Measurements from ENCODE around the gene HPSE2. TPM values are rescaled to one million over a fixed set of nuclear protein-coding genes. Genes with fewer than 3 reads are reported as not detected.

The HPSE2 gene
- total RNA-seq, 1 experiment from 2014 or later: 0.20 TPM

DNA sequence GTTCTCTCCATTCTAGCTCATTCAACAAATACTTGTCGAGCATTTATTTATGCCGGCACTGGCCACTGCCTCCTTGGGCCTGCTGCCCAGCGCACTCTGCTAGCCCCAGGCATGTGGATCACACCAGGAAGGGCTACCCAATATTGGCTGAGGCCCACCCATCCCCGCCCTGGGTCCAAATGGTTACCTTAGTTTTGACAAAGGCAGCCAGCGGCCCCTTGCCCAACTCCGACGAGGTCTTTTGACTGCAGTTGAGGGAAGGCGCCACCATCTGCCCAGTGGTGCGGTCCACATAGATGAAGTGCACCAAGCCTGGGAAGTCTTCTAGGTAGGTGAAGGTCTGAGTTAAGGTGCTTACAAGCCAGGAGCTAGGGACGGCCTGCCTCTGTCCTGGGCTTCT is 813.5 kb downstream of the HPSE2 start:
- Histone ChIP-seq H3K4me2 (ENCODE audit: insufficient read depth, insufficient read length, low read length) (no peak overlapping the region), H3K9ac (ENCODE audit: extremely low read depth, insufficient read length, low read length) (no peak overlapping the region), H2AK5ac (ENCODE audit: insufficient read length, low read length) (no peak overlapping the region), H4K8ac (replicated peaks; ENCODE audit: insufficient read length, low read depth, low read length) (no peak overlapping the region), H2BK20ac (ENCODE audit: low read depth, low read length, poor library complexity, severe bottlenecking) (no peak overlapping the region), H3K23ac (ENCODE audit: insufficient read length, low read depth, low read length) (no peak overlapping the region), H3K4me1 (ENCODE audit: insufficient read depth, low read length) (no peaks in the 10 kb centered on the region), H4K5ac (ENCODE audit: insufficient read length, low read depth, low read length) (no peak overlapping the region), H2BK15ac (ENCODE audit: low read depth, low read length) (no peak overlapping the region), H4K20me1 (ENCODE audit: control insufficient read depth, insufficient read depth, insufficient read length) (no peaks in the 10 kb centered on the region), H3K9me3 (ENCODE audit: control insufficient read depth, low read depth, low read length) (no peaks in the 10 kb centered on the region), H3T11ph (ENCODE audit: low read length) (no peak overlapping the region), H3K4ac (ENCODE audit: low read depth, low read length) (no peak overlapping the region), H3K79me1 (ENCODE audit: insufficient read depth, low read depth, low read length, poor library complexity, severe bottlenecking) (no peaks in the 10 kb centered on the region), H3K14ac (ENCODE audit: insufficient read depth, low read length) (no peak overlapping the region), H2BK120ac (ENCODE audit: low read depth, low read length, poor library complexity, severe bottlenecking) (no peak overlapping the region), H4K91ac (ENCODE audit: insufficient read length, low read depth, low read length) (no peak overlapping the region), H3K18ac (ENCODE audit: insufficient read length, low read depth, low read length) (no peak overlapping the region), H2BK5ac (ENCODE audit: insufficient read length, low read length) (no peak overlapping the region), H3K27me3 (ENCODE audit: insufficient read depth, low read length) (no peaks in the 10 kb centered on the region), H3K23me2 (ENCODE audit: insufficient read length, low read depth, low read length, poor library complexity, severe bottlenecking) (no peaks in the 10 kb centered on the region), H2AFZ (ENCODE audit: low read length) (no peak overlapping the region), H3K79me2 (ENCODE audit: insufficient read depth, low read length) (no peaks in the 10 kb centered on the region), H2BK12ac (ENCODE audit: insufficient read length, low read depth, low read length) (no peak overlapping the region), H3K27ac (ENCODE audit: insufficient read length, low read depth, low read length) (no peak overlapping the region), H3K56ac (ENCODE audit: insufficient read length, low read depth, low read length) (no peak overlapping the region)
- Mint-ChIP-seq H3K4me3 (no peak overlapping the region), H3K27me3 (ENCODE audit: low read depth) (no peaks in the 10 kb centered on the region), H3K9me3 (no peaks in the 10 kb centered on the region), H3K4me1 (peaks cover 2% of the 10 kb centered on the region in 2 experiments; a peak in 2 of 4 replicates), H3K36me3 (ENCODE audit: insufficient read depth in 1 of 3, low read depth in 3 of 3) (peaks cover 0 to 4% (median 4%) of the 10 kb centered on the region in 3 experiments; a peak in 3 of 7 replicates), H3K27ac (peak overlapping the region in 1 of 3 experiments; percentile 53; a peak in 1 of 7 replicates)
- WGBS (ENCODE audit: extremely low coverage, insufficient read length, low lambda C conversion rate): no CpG with 5 or more reads among the region's 10 CpGs
- DNase-seq: no peak
- no peak for TF ChIP-seq CTCF (conservative IDR thresholded peaks at IDR 0.05)
